ENCODE data around the gene ATAT1. TPM values are rescaled to one million over a fixed set of nuclear protein-coding genes. Genes with fewer than 3 reads are reported as not detected.

ATAT1 gene
- total and polyA plus RNA-seq, 2 of the 13 experiments (the other 11 are each of a cell fraction or from before 2014, with no cell fraction given) = 9.2 to 23.6 TPM

DNA sequence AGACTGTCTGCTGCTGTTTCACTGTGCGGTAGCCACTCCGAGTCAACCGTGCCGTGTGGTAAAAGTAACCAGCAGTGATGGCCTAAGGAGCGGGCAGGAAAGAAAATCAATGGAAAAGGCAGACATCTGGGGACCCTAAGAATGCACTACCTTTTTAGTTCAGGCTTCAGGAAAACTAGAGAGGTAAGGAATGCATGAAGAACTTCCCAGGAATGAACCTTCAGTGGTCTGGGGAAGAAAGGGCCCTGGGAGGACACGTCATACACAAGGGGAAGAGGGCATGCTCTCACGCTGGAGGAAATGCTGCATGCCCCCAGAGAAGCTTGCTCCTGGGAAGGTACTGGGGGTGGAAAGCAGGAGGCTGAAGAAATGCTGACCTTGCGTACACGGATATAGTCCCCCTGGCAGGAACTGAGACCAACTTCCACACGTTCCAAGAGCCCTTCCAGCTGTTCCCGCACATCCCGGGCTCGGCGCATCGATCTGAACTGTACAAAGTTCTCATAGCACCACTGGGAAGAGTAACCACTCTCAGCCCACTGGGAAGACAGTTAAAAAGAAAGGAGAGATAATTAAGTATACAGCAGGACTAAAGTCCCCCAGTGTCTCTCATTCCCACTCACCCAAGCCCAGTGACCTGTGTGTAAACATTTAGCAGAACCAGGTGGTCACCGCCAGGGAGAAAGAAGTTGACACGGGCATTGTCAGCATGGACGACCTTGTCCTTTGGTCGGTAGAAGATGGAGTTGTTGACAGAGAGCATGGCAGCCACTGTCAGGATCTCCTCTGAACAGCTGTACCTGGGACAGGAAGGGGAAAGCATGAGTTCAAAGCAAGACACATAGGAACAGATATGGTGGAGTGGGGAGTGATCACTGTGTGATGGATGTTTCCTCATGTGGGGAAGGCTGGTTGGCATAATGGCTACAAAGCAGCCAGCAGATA, 28.4 kb downstream of the ATAT1 start (continued):
- TF ChIP-seq SMAD1 (CRISPR knock-in tag; IDR thresholded peaks at IDR 0.05; ENCODE audit: borderline replicate concordance, low read depth) = peak; percentile 31; the same call in 1 of the 2 replicates
- TF ChIP-seq FOXJ3 (CRISPR knock-in tag; IDR thresholded peaks at IDR 0.05; ENCODE audit: borderline replicate concordance) = peak; percentile 92
- 0 out of 2 replicates have a peak, but pooled peaks have one; percentile 33 for TF ChIP-seq KAT7 (CRISPR knock-in tag; IDR thresholded peaks at IDR 0.05; ENCODE audit: borderline replicate concordance)
- TF ChIP-seq, protein P1, sequence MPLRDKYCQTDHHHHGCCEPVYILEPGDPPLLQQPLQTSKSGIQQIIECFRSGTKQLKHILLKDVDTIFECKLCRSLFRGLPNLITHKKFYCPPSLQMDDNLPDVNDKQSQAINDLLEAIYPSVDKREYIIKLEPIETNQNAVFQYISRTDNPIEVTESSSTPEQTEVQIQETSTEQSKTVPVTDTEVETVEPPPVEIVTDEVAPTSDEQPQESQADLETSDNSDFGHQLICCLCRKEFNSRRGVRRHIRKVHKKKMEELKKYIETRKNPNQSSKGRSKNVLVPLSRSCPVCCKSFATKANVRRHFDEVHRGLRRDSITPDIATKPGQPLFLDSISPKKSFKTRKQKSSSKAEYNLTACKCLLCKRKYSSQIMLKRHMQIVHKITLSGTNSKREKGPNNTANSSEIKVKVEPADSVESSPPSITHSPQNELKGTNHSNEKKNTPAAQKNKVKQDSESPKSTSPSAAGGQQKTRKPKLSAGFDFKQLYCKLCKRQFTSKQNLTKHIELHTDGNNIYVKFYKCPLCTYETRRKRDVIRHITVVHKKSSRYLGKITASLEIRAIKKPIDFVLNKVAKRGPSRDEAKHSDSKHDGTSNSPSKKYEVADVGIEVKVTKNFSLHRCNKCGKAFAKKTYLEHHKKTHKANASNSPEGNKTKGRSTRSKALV (CRISPR knock-in tag; IDR thresholded peaks at IDR 0.05) = no peak
- peak; percentile 34; the same call in 1 of the 2 replicates for TF ChIP-seq ZNF276 (CRISPR knock-in tag; IDR thresholded peaks at IDR 0.05; ENCODE audit: low read depth)
- peak; percentile 97 for TF ChIP-seq HOXA3 (CRISPR knock-in tag; IDR thresholded peaks at IDR 0.05)
- TF ChIP-seq ZNF260 (CRISPR knock-in tag; IDR thresholded peaks at IDR 0.05; ENCODE audit: borderline replicate concordance, low read depth) = no peak
- TF ChIP-seq ZMYM3 (CRISPR knock-in tag; IDR thresholded peaks at IDR 0.05) = peak; percentile 70
- peak; percentile 78 for TF ChIP-seq ZNF883 (CRISPR knock-in tag; IDR thresholded peaks at IDR 0.05; ENCODE audit: not compliant biosample characterization)
- no peak for TF ChIP-seq ZFP41 (CRISPR knock-in tag; IDR thresholded peaks at IDR 0.05; ENCODE audit: borderline replicate concordance)
- 0 out of 2 replicates have a peak, but pooled peaks have one; percentile 1 for TF ChIP-seq ZNF333 (CRISPR knock-in tag; IDR thresholded peaks at IDR 0.05; ENCODE audit: borderline replicate concordance)
- peak; percentile 73; the same call in 1 of the 2 replicates for TF ChIP-seq ARHGAP35 (CRISPR knock-in tag; IDR thresholded peaks at IDR 0.05; ENCODE audit: borderline replicate concordance)
- TF ChIP-seq ZNF75D (CRISPR knock-in tag; IDR thresholded peaks at IDR 0.05; ENCODE audit: borderline replicate concordance) = no peak
- 0 out of 2 replicates have a peak, but pooled peaks have one; percentile 46 for TF ChIP-seq AKAP8 (CRISPR knock-in tag; IDR thresholded peaks at IDR 0.05)
- TF ChIP-seq SNAPC5 (CRISPR knock-in tag; IDR thresholded peaks at IDR 0.05; ENCODE audit: borderline replicate concordance) = peak; percentile 72; the same call in 1 of the 2 replicates
- no peak for TF ChIP-seq SIX4 (CRISPR knock-in tag; IDR thresholded peaks at IDR 0.05)
- TF ChIP-seq BORCS8-MEF2B (CRISPR knock-in tag; IDR thresholded peaks at IDR 0.05) = peak; percentile 90
- TF ChIP-seq ZMYM2 (CRISPR knock-in tag; IDR thresholded peaks at IDR 0.05) = peak; percentile 81; the same call in 1 of the 2 replicates
- TF ChIP-seq, protein P2, sequence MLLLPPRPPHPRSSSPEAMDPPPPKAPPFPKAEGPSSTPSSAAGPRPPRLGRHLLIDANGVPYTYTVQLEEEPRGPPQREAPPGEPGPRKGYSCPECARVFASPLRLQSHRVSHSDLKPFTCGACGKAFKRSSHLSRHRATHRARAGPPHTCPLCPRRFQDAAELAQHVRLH (CRISPR knock-in tag; IDR thresholded peaks at IDR 0.05; ENCODE audit: borderline replicate concordance, low read depth) = peak; percentile 76; the same call in 1 of the 2 replicates
- peak; percentile 71; the same call in 1 of the 2 replicates for TF ChIP-seq ZNF788 (CRISPR knock-in tag; IDR thresholded peaks at IDR 0.05; ENCODE audit: borderline replicate concordance)
- TF ChIP-seq, protein P3, sequence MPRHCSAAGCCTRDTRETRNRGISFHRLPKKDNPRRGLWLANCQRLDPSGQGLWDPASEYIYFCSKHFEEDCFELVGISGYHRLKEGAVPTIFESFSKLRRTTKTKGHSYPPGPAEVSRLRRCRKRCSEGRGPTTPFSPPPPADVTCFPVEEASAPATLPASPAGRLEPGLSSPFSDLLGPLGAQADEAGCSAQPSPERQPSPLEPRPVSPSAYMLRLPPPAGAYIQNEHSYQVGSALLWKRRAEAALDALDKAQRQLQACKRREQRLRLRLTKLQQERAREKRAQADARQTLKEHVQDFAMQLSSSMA (CRISPR knock-in tag; IDR thresholded peaks at IDR 0.05) = peak; percentile 78
- TF ChIP-seq NR2F1 (CRISPR knock-in tag; IDR thresholded peaks at IDR 0.05) = peak; percentile 58 to 62; a peak in 2 of 4 replicates
- peak; percentile 60; the same call in 1 of the 2 replicates for TF ChIP-seq ZNF124 (CRISPR knock-in tag; IDR thresholded peaks at IDR 0.05)
